Adrenal gland (tissue), 5 donors: ENCODE data around the gene TMEM242.

Experiments used
- POLR2A ChIP-seq, 2 donors: fragments of 450-650 bp; IDR thresholded peaks; one replicate each; pipeline ENCODE4 v1.6.1; 2017; ENCODE audit warnings: antibody characterized with exemption in 2 of 2, mild to moderate bottlenecking in 2 of 2, moderate library complexity in 1 of 2
- TF ChIP-seq, protein P1 (sequence below), 6 experiments: fragments of 450-650 bp in 4 of 6; fragments of 200-600 bp in 2 of 6; sonication (generic) in 1 of 6; IDR thresholded peaks; 1 replicate in 5 of 6; 2 replicates in 1 of 6; pipeline versions ENCODE4 v1.5.1 to v1.8.0; 2016 to 2021; ENCODE audit warnings: antibody characterized with exemption in 6 of 6, mild to moderate bottlenecking in 2 of 6, moderate library complexity in 1 of 6
- donor health status: DM: no; HTN: no; CAD: no.

DNA sequence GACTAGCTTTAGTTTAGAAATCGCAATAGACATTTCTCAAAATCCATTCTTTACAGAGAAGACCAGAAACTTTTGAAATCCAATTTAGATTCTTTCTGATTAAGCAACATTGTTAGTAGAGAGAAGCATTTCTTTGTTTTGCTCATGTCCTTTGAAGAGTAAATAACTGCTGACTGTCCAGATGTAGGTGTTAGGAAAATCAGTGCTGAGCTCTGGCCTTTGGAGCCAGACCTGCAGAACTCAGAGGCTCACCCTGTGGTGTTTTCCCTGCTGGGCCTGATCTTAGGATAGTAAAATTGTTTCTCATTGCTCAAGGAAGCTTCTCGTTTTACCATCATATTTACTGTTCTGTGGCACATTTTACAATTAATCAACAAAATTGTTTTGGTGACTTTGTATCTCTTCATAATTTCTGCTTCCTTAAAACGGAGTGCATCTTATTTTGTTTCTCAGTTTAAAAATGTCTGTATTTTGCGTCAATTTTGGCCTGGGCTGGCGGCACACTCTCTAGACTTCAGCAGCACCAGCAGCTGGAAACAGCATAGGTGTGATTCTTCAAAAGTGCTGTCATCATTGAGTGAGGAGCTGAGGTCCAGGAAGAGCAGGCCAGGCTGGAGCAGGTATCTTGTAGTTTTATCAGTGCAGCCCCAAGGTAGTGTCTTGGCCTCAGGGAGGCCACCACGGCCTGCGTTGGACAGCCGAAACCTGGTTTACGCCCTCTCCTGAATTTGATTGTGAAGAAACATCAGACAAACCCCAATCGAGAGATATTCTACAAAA lies 49.4 kb upstream of the TMEM242 start:
- no peak for TF ChIP-seq POLR2A (IDR thresholded peaks at IDR 0.05)
- TF ChIP-seq, protein P1, sequence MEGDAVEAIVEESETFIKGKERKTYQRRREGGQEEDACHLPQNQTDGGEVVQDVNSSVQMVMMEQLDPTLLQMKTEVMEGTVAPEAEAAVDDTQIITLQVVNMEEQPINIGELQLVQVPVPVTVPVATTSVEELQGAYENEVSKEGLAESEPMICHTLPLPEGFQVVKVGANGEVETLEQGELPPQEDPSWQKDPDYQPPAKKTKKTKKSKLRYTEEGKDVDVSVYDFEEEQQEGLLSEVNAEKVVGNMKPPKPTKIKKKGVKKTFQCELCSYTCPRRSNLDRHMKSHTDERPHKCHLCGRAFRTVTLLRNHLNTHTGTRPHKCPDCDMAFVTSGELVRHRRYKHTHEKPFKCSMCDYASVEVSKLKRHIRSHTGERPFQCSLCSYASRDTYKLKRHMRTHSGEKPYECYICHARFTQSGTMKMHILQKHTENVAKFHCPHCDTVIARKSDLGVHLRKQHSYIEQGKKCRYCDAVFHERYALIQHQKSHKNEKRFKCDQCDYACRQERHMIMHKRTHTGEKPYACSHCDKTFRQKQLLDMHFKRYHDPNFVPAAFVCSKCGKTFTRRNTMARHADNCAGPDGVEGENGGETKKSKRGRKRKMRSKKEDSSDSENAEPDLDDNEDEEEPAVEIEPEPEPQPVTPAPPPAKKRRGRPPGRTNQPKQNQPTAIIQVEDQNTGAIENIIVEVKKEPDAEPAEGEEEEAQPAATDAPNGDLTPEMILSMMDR (IDR thresholded peaks at IDR 0.05), result no peak
